IMR-90 (cell line): ENCODE data around the gene TRMT10A. TPM values are rescaled to one million over a fixed set of nuclear protein-coding genes. Genes with fewer than 3 reads are reported as not detected.

Experiments used
- ATAC-seq: fragments of 200-7000 bp; cut with Tn5 transposase; 2 replicates; pipeline ENCODE4 v1.9.1; 2020; ENCODE audit warnings: low read depth, mild to moderate bottlenecking, moderate library complexity
- BruUV-seq: library from RNA; stranded (reverse); fragments of 400-500 nt; replicated peaks from 2 replicates; lab custom pipeline; 2021; lab: Mats Ljungman, UMichigan
- CTCF ChIA-PET: fragments of 300-600 bp; formaldehyde crosslinking; extraction: SDS; loops from one replicate; lab custom pipeline; 2021; ENCODE audit warnings: antibody characterized with exemption; lab: Yijun Ruan, JAX
- POLR2A ChIA-PET: fragments of 300-600 bp; sonication (Branson Sonifier 250); formaldehyde crosslinking; loops from one replicate; lab custom pipeline; 2022; ENCODE audit warnings: antibody characterized with exemption; ENCODE audit not compliant: unreplicated experiment; lab: Charles Lee
- DNase-seq: peaks from one replicate; pipeline ENCODE4 v3.0.0; 2013
- H2AFZ ChIP-seq: replicated peaks from 2 replicates; pipeline ENCODE3; 2013; ENCODE audit warnings: low read length, mild to moderate bottlenecking; ENCODE audit not compliant: poor library complexity
- H2AK5ac ChIP-seq: 2 replicates; pipeline ENCODE4 v1.6.1; 2013; ENCODE audit warnings: low read depth, low read length, inconsistent platforms
- H2AK9ac ChIP-seq: replicated peaks from 2 replicates; pipeline ENCODE3; 2013; ENCODE audit warnings: mild to moderate bottlenecking, low read depth, low read length, moderate library complexity; ENCODE audit not compliant: poor library complexity
- H2BK120ac ChIP-seq: 2 replicates; pipeline ENCODE4 v1.6.1; 2013; ENCODE audit warnings: low read depth, low read length, inconsistent platforms
- H2BK15ac ChIP-seq: 3 replicates; pipeline ENCODE4 v1.6.1; 2013; ENCODE audit warnings: low read depth, low read length, inconsistent platforms
- H2BK20ac ChIP-seq: 2 replicates; pipeline ENCODE4 v1.6.1; 2013; ENCODE audit warnings: low read depth, mild to moderate bottlenecking, inconsistent platforms, low read length, moderate library complexity
- H2BK5ac ChIP-seq: 2 replicates; pipeline ENCODE4 v1.6.1; 2013; ENCODE audit warnings: mild to moderate bottlenecking, low read depth, low read length, inconsistent platforms; ENCODE audit not compliant: poor library complexity, severe bottlenecking
- H3K14ac ChIP-seq: replicated peaks from 2 replicates; pipeline ENCODE4 v1.6.1; 2013; ENCODE audit warnings: low read depth, low read length, inconsistent platforms
- H3K18ac ChIP-seq: 2 replicates; pipeline ENCODE4 v1.6.1; 2013; ENCODE audit warnings: low read depth, low read length, control low read depth
- H3K23ac ChIP-seq: 2 replicates; pipeline ENCODE4 v1.6.1; 2013; ENCODE audit warnings: low read depth, low read length, inconsistent platforms
- H3K27ac ChIP-seq: 2 replicates; pipeline ENCODE4 v1.5.1; 2013; ENCODE audit warnings: mild to moderate bottlenecking, control low read depth, low read length; ENCODE audit not compliant: insufficient read depth
- H3K27me3 ChIP-seq: 2 replicates; pipeline ENCODE4 v1.6.1; 2013; ENCODE audit warnings: low read length; ENCODE audit not compliant: control insufficient read depth, insufficient read depth
- H3K36me3 ChIP-seq: 2 replicates; pipeline ENCODE4 v1.6.1; 2013; ENCODE audit warnings: low read length, mixed read lengths; ENCODE audit not compliant: control insufficient read depth, insufficient read depth
- H3K4ac ChIP-seq: 2 replicates; pipeline ENCODE4 v1.6.1; 2013; ENCODE audit warnings: low read depth, low read length, inconsistent platforms
- H3K4me1 ChIP-seq: 2 replicates; pipeline ENCODE4 v1.6.1; 2013; ENCODE audit warnings: low read length, mixed read lengths; ENCODE audit not compliant: control insufficient read depth, insufficient read depth
- H3K4me2 ChIP-seq: 2 replicates; pipeline ENCODE4 v1.6.1; 2013; ENCODE audit warnings: low read depth, mild to moderate bottlenecking, control low read depth, low read length, moderate library complexity
- H3K4me3 ChIP-seq: 2 replicates; pipeline ENCODE4 v1.5.1; 2013; ENCODE audit warnings: low read depth, mild to moderate bottlenecking, control low read depth, low read length, moderate library complexity; ENCODE audit not compliant: insufficient read depth
- H3K56ac ChIP-seq: 2 replicates; pipeline ENCODE4 v1.6.1; 2013; ENCODE audit warnings: low read length, inconsistent platforms; ENCODE audit not compliant: insufficient read depth; ENCODE audit errors: extremely low read depth
- H3K79me1 ChIP-seq, 2 experiments: 2 replicates each; pipeline ENCODE4 v1.6.1; 2013; ENCODE audit warnings: low read length in 2 of 2, inconsistent platforms in 1 of 2, low read depth in 1 of 2
- H3K9ac ChIP-seq: 2 replicates; pipeline ENCODE4 v1.6.1; 2013; ENCODE audit warnings: low read depth, low read length, control low read depth
- H3K9me1 ChIP-seq: 2 replicates; pipeline ENCODE4 v1.6.1; 2013; ENCODE audit warnings: low read length, inconsistent platforms; ENCODE audit not compliant: insufficient read depth
- H3K9me3 ChIP-seq: 2 replicates; pipeline ENCODE4 v1.6.1; 2013; ENCODE audit warnings: low read length; ENCODE audit not compliant: control insufficient read depth, insufficient read depth
- H4K20me1 ChIP-seq: 2 replicates; pipeline ENCODE4 v1.6.1; 2013; ENCODE audit warnings: low read length, inconsistent platforms; ENCODE audit not compliant: insufficient read depth
- H4K5ac ChIP-seq: 2 replicates; pipeline ENCODE4 v1.6.1; 2013; ENCODE audit warnings: mild to moderate bottlenecking, low read depth, low read length, control low read depth
- H4K8ac ChIP-seq, 2 experiments: 2 replicates each; pipeline ENCODE4 v1.6.1; 2013; ENCODE audit warnings: low read depth in 2 of 2, low read length in 2 of 2, control low read depth in 1 of 2, inconsistent platforms in 1 of 2
- H4K91ac ChIP-seq: 2 replicates; pipeline ENCODE4 v1.6.1; 2013; ENCODE audit warnings: low read depth, low read length, inconsistent platforms; ENCODE audit not compliant: insufficient read depth
- FOS ChIP-seq: fragments of 150-350 bp; IDR thresholded peaks from 2 replicates; pipeline ENCODE4 v1.6.1; 2016; ENCODE audit warnings: low read depth, low read length
- MAFK ChIP-seq: IDR thresholded peaks from 2 replicates; pipeline ENCODE4 v1.6.1; 2012; ENCODE audit warnings: low read depth, low read length, improper control_type of control experiment
- RCOR1 ChIP-seq: IDR thresholded peaks from 2 replicates; pipeline ENCODE4 v1.6.1; 2012; ENCODE audit warnings: mild to moderate bottlenecking, low read length, improper control_type of control experiment; ENCODE audit not compliant: insufficient replicate concordance
- WGBS, 2 experiments: methylation state at CpG; one replicate each; pipeline versions ENCODE4 v1.1.5 to v1.1.7; 2013; ENCODE audit warnings: missing lambda C conversion rate in 2 of 2; ENCODE audit not compliant: insufficient read length in 1 of 2; ENCODE audit errors: extremely low coverage in 2 of 2; 5-methylcytosine and 5-hydroxymethylcytosine counted together
- dilution Hi-C: fragments of 300-500 bp; cut with HindIII; formaldehyde crosslinking; loops from one replicate; pipeline ENCODE4 v1.14.3; 2018; ENCODE audit warnings: low sequenced_read_pairs; ENCODE audit not compliant: unreplicated experiment
- in situ Hi-C: fragments of 300-500 bp; cut with MboI; formaldehyde crosslinking; loops from 3 replicates; pipeline ENCODE4 v1.14.3; 2019; ENCODE audit warnings: low sequenced_read_pairs, inconsistent platforms, mixed read lengths
- intact Hi-C: fragments of 100-400 bp; cut with micrococcal nuclease; formaldehyde crosslinking; loops from 2 replicates; pipeline ENCODE4 v1.10.0; 2022
- polyA plus RNA-seq, 3 experiments: library from polyadenylated mRNA; depleted of rRNA; stranded (reverse); fragments of >200 nt; gene quantifications; 2 replicates each; pipeline ENCODE4 v1.2.3, GENCODE V29; 2012; ENCODE audit warnings: low replicate concordance in 1 of 3
- total RNA-seq: library from RNA; depleted of rRNA; stranded (reverse); fragments of >200 nt; gene quantifications from 2 replicates; pipeline ENCODE4 v1.2.3, GENCODE V29; 2012

The TRMT10A gene
- total and polyA plus RNA-seq, 2 of the 4 experiments (the other 2 are of a cell fraction), result 3.8 to 4.3 TPM

DNA sequence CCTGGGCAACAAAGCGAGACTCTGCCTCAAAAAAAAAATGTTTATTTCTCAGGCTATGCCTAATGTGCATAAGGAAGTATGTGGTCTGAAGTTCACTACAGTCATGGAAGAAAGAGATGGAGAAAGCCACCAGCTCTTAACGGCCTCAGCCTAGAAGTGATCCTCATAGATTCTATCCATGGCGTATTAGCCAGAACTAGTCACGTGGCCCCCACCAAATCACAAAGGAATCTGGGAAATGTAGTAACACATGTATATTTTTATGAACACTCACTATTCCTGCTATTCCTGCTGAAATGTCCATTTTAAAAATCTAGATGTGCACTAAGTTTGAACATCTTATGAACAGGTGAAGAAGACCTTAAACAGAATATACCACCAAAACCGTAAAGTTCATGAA is 44.6 kb upstream of the TRMT10A start:
- no peak overlapping the region for H2BK15ac ChIP-seq
- TF ChIP-seq RCOR1 (no peak), FOS (no peak), MAFK (no peak)
- H3K9me3 ChIP-seq, result no peaks in the 10 kb centered on the region
- H2BK5ac ChIP-seq, result no peak overlapping the region
- in situ Hi-C loops (no loop called here), intact Hi-C loops (no loop called here), dilution Hi-C loops (no loop called here)
- H3K9ac ChIP-seq, result no peak overlapping the region
- no peaks in the 10 kb centered on the region for H4K20me1 ChIP-seq
- POLR2A ChIA-PET, result no interaction called here
- no peak overlapping the region for H2BK20ac ChIP-seq
- H2BK120ac ChIP-seq, result no peak overlapping the region
- no peak overlapping the region for H4K5ac ChIP-seq
- no peaks in the 10 kb centered on the region; the same call in 1 of the 2 replicates for H3K27me3 ChIP-seq
- no peak for ATAC-seq
- no peak for DNase-seq
- H2AK9ac ChIP-seq, result no peak overlapping the region
- H3K23ac ChIP-seq, result no peak overlapping the region
- no peak overlapping the region for H2AFZ ChIP-seq
- no peak overlapping the region for H2AK5ac ChIP-seq
- H3K36me3 ChIP-seq, result no peaks in the 10 kb centered on the region
- H4K8ac ChIP-seq, result no peak overlapping the region
- no peak overlapping the region for H3K4me2 ChIP-seq
- H3K9me1 ChIP-seq, result no peaks in the 10 kb centered on the region
- no peaks in the 10 kb centered on the region for H3K4me1 ChIP-seq
- no peak overlapping the region for H3K4ac ChIP-seq
- H3K14ac ChIP-seq, result no peak overlapping the region
- WGBS, 2 experiments, result no CpG with 5 or more reads among the region's 5 CpGs
- no peak overlapping the region for H4K91ac ChIP-seq
- H3K18ac ChIP-seq, result no peak overlapping the region
- no peaks in the 10 kb centered on the region for H3K79me1 ChIP-seq
- no TSS peak for BruUV-seq
- no peak overlapping the region for H3K27ac ChIP-seq
- H3K4me3 ChIP-seq, result no peak overlapping the region
- CTCF ChIA-PET, result no interaction called here
- no peak overlapping the region for H3K56ac ChIP-seq
